ACC112 (cell line): ENCODE results near the gene ALK.

ENCODE experiments used
- H2AFZ ChIP-seq: fragments of 200-600 bp; sonication (generic); one replicate; pipeline ENCODE4 v1.6.0; 2017; ENCODE audit warnings: antibody characterized with exemption, low read length; ENCODE audit not compliant: unreplicated experiment
- H3K27ac ChIP-seq: fragments of 200-600 bp; sonication (generic); 2 replicates; pipeline ENCODE4 v1.5.1; 2014; ENCODE audit warnings: low read depth, mild to moderate bottlenecking, antibody characterized with exemption, low read length, moderate library complexity
- H3K27me3 ChIP-seq: fragments of 200-600 bp; sonication (generic); 2 replicates; pipeline ENCODE4 v1.6.1; 2014; ENCODE audit warnings: mild to moderate bottlenecking, antibody characterized with exemption, low read length, moderate library complexity, mixed read lengths; ENCODE audit not compliant: insufficient read depth
- H3K36me3 ChIP-seq: fragments of 200-600 bp; sonication (generic); 2 replicates; pipeline ENCODE4 v1.6.1; 2016; ENCODE audit warnings: mild to moderate bottlenecking, antibody characterized with exemption, low read length, moderate library complexity, mixed read lengths; ENCODE audit not compliant: insufficient read depth
- H3K4me1 ChIP-seq: fragments of 200-600 bp; sonication (generic); one replicate; pipeline ENCODE4 v1.6.1; 2016; ENCODE audit warnings: low read length, mixed read lengths; ENCODE audit not compliant: insufficient read depth, unreplicated experiment, control insufficient read depth
- H3K4me3 ChIP-seq: fragments of 200-600 bp; sonication (generic); 2 replicates; pipeline ENCODE4 v1.5.1; 2014; ENCODE audit warnings: mild to moderate bottlenecking, low read depth, low read length
- H3K79me2 ChIP-seq: fragments of 200-600 bp; sonication (generic); one replicate; pipeline ENCODE4 v1.6.0; 2016; ENCODE audit warnings: low read length; ENCODE audit not compliant: control insufficient read depth, unreplicated experiment, insufficient read depth

Gene ALK

DNA sequence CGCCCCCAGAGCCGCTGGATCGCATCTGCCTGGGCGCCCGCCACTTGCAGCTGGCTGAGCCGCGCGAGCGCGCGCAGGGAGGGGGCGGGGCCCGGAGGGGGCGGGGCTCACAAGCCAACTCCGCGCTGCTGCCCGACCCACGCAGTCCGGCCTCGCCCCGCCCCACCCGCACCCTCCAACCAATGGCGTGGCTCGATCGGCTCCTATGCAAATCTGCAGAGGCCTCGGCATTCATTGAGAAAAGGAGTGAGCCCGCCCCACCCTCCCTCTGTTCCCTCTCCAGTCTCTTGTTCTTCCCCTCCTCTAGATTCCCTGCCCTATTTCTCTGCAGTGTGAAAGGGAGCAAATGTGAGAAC, at the start of gene ALK:
Gene ALK, minus strand, starts transcription at position 27 of the 356 bp plus-strand sequence. CDS start 927 bp downstream, outside the sequence.
- Histone ChIP-seq H3K4me3 (0 out of 2 replicates have a peak within 1 kb of the TSS, but pooled peaks have one; percentile 39), H3K27me3 (peaks cover 74% of the 10 kb centered on the region)

GRCh38 chr2:29966266-29966665, 44.9 kb upstream of the ALK start:
- Histone ChIP-seq H3K27ac (no peak overlapping the region), H3K27me3 (peaks cover 40% of the 10 kb centered on the region), H2AFZ (no peak overlapping the region), H3K4me3 (no peak overlapping the region), H3K36me3 (no peaks in the 10 kb centered on the region), H3K79me2 (no peaks in the 10 kb centered on the region), H3K4me1 (no peaks in the 10 kb centered on the region)

More for the DNA sequence above, at the start of gene ALK:
- Histone ChIP-seq H3K4me1 (no peaks in the 10 kb centered on the region), H3K36me3 (no peaks in the 10 kb centered on the region), H2AFZ (no peak within 1 kb of the TSS), H3K27ac (no peak within 1 kb of the TSS), H3K79me2 (no peaks in the 10 kb centered on the region)

- Histone ChIP-seq H3K27me3 (peaks cover 42% of the 10 kb centered on the region), H2AFZ (no peak overlapping the region), H3K36me3 (no peaks in the 10 kb centered on the region), H3K27ac (no peak overlapping the region), H3K79me2 (no peaks in the 10 kb centered on the region), H3K4me3 (no peak overlapping the region), H3K4me1 (no peaks in the 10 kb centered on the region)
Measured at GRCh38 chr2:29963972-29964570, 42.7 kb upstream of the ALK start.

GRCh38 chr2:29962922-29963321, 41.5 kb upstream of the ALK start:
- Histone ChIP-seq H3K27me3 (peaks cover 31% of the 10 kb centered on the region), H3K79me2 (no peaks in the 10 kb centered on the region), H3K27ac (no peak overlapping the region), H2AFZ (no peak overlapping the region), H3K36me3 (no peaks in the 10 kb centered on the region), H3K4me3 (no peak overlapping the region), H3K4me1 (no peaks in the 10 kb centered on the region)

GRCh38 chr2:29954316-29954715, 32.9 kb upstream of the ALK start:
- H3K79me2 ChIP-seq = no peaks in the 10 kb centered on the region
- no peak overlapping the region for H3K4me3 ChIP-seq
- no peak overlapping the region for H2AFZ ChIP-seq
- no peaks in the 10 kb centered on the region for H3K4me1 ChIP-seq
- H3K27me3 ChIP-seq = peaks cover 7% of the 10 kb centered on the region
- no peak overlapping the region for H3K27ac ChIP-seq
- H3K36me3 ChIP-seq = no peaks in the 10 kb centered on the region

- no peaks in the 10 kb centered on the region for H3K4me1 ChIP-seq
Measured at GRCh38 chr2:29952973-29953372, 31.6 kb upstream of the ALK start.

DNA sequence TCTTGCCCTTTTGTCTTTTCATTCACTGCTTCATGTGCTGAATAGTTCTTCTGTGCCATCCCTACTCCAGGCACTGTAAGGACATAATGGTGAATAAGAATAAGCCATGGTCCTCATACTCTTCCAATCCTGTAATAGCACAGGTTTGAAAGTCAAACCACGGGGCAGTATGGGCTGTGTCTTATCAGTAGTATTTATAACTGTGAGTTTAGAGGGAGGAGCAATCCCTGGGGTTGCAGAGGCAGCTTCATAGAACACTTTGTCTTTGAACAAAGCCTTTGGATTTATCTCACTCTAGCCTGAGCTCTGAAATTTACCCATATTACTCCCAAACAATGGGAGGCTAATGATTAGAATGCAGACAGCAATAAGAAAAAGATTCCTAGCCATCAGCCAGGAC, 30.2 kb upstream of the ALK start:
- Histone ChIP-seq H3K4me3 (no peak overlapping the region), H3K27ac (no peak overlapping the region), H3K79me2 (no peaks in the 10 kb centered on the region), H3K4me1 (no peaks in the 10 kb centered on the region), H3K36me3 (no peaks in the 10 kb centered on the region), H3K27me3 (peaks cover 12% of the 10 kb centered on the region), H2AFZ (no peak overlapping the region)

More at GRCh38 chr2:29952973-29953372, 31.6 kb upstream of the ALK start:
- no peak overlapping the region for H2AFZ ChIP-seq
- no peak overlapping the region for H3K4me3 ChIP-seq
- H3K27ac ChIP-seq = no peak overlapping the region
- no peaks in the 10 kb centered on the region for H3K36me3 ChIP-seq
- peaks cover 10% of the 10 kb centered on the region for H3K27me3 ChIP-seq
- no peaks in the 10 kb centered on the region for H3K79me2 ChIP-seq

- Histone ChIP-seq H3K4me1 (no peaks in the 10 kb centered on the region), H3K79me2 (no peaks in the 10 kb centered on the region), H3K4me3 (no peak overlapping the region), H3K27ac (no peak overlapping the region), H2AFZ (no peak overlapping the region), H3K36me3 (no peaks in the 10 kb centered on the region), H3K27me3 (peaks cover 12% of the 10 kb centered on the region)
Measured at GRCh38 chr2:29950481-29950880, 29.1 kb upstream of the ALK start.

GRCh38 chr2:29949042-29949441, 27.7 kb upstream of the ALK start:
- no peak overlapping the region for H3K27ac ChIP-seq
- no peak overlapping the region for H3K4me3 ChIP-seq
- no peaks in the 10 kb centered on the region for H3K4me1 ChIP-seq
- peaks cover 12% of the 10 kb centered on the region for H3K27me3 ChIP-seq
- H3K79me2 ChIP-seq = no peaks in the 10 kb centered on the region
- no peak overlapping the region for H2AFZ ChIP-seq
- no peaks in the 10 kb centered on the region for H3K36me3 ChIP-seq

DNA sequence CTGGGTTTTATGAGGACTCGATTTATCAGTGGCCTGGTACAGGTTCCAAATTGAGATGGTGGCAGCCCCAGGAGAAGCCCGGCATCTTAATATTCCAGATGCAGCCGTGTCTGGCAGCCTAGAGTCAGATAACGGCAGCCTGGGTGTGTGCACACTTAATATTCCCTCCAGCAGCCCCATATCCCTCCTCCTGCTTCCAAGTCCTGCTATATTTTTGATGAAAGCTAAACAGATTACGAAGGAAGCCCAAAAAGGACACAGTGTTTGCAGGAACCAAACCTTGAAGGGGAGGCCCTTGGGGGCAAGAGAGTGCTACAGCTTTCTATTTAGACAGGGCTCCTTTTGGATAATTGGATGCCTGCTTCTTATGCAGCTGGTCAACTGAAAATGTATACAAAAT, 25.1 kb upstream of the ALK start:
- no peaks in the 10 kb centered on the region for H3K79me2 ChIP-seq
- H3K36me3 ChIP-seq = no peaks in the 10 kb centered on the region
- H3K4me1 ChIP-seq = no peaks in the 10 kb centered on the region
- no peak overlapping the region for H3K27ac ChIP-seq
- no peak overlapping the region for H3K4me3 ChIP-seq
- no peak overlapping the region for H2AFZ ChIP-seq
- H3K27me3 ChIP-seq = peaks cover 12% of the 10 kb centered on the region

GRCh38 chr2:29942711-29943110, 21.3 kb upstream of the ALK start:
- Histone ChIP-seq H3K36me3 (no peaks in the 10 kb centered on the region), H2AFZ (no peak overlapping the region), H3K79me2 (no peaks in the 10 kb centered on the region), H3K27ac (no peak overlapping the region), H3K4me3 (no peak overlapping the region), H3K4me1 (no peaks in the 10 kb centered on the region), H3K27me3 (peaks cover 5% of the 10 kb centered on the region; the same call in 1 of the 2 replicates)
